ENCODE data around the gene NLE1.

DNA sequence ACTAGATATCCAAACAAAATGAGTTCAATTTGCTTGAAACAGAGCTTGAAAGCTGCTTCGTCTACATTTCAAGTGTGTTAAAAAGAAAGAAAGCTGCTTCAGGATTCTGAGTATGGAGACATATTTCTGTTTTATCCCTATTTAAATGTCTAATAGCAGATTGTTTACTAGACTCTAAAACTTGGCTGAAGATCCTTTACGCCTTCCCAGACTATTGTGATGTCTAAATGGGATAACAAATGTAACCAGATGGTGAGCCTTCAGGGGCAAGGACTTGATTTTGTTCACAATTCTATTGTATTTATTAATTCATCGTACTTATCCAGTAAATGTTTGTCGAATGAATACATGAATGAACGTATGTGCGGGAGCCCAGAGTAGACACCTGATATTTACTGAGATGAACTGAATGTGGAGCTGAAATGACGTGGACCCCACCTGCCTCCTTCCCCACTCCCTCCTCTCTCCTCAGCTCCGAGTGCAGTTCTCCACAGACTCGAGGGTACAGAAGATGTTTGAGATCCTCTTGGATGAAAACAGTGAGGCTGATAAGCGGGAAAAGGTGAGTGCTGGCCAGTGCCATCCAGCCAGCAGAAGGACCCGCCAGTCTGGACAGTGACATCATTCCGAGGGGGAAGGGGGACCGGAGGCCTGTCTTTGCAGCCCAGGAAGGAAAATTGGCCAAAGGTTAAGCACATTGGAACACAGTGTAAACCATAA, 10.5 kb upstream of the NLE1 start:
- TF ChIP-seq, protein P1, sequence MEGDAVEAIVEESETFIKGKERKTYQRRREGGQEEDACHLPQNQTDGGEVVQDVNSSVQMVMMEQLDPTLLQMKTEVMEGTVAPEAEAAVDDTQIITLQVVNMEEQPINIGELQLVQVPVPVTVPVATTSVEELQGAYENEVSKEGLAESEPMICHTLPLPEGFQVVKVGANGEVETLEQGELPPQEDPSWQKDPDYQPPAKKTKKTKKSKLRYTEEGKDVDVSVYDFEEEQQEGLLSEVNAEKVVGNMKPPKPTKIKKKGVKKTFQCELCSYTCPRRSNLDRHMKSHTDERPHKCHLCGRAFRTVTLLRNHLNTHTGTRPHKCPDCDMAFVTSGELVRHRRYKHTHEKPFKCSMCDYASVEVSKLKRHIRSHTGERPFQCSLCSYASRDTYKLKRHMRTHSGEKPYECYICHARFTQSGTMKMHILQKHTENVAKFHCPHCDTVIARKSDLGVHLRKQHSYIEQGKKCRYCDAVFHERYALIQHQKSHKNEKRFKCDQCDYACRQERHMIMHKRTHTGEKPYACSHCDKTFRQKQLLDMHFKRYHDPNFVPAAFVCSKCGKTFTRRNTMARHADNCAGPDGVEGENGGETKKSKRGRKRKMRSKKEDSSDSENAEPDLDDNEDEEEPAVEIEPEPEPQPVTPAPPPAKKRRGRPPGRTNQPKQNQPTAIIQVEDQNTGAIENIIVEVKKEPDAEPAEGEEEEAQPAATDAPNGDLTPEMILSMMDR (conservative IDR thresholded peaks at IDR 0.05; ENCODE audit: low read length) = no peak
- no peak for TF ChIP-seq EZH2phosphoT487 (IDR thresholded peaks at IDR 0.05; ENCODE audit: borderline replicate concordance, low read depth, low read length)

All from OCI-LY7 (cell line).